ENCODE results near the gene SHMT1.
A peak's percentile ranks its signal among the peaks of the same experiment; 100 is the strongest.
"Not testable (repeated sequence)": the region's sequence is repeated elsewhere in the genome, so short reads cannot be mapped to it uniquely, and the experiment has no call there.

The SHMT1 gene

GRCh38 chr17:18314731-18315561, 48.4 kb downstream of the SHMT1 start, which contains the start of the genes SMCR8 and TOP3A:
TSS of gene SMCR8 (plus strand) at chr17:18315293. CDS start at chr17:18315790, 497 bp downstream.
TSS of gene TOP3A (minus strand) at chr17:18314994. CDS start at chr17:18314778, 216 bp downstream.
- H3K27me3 Mint-ChIP-seq: no peaks in the 10 kb centered on the region
- H3K4me1 Mint-ChIP-seq: peaks cover 55% of the 10 kb centered on the region
- ATAC-seq (ENCODE audit: low read depth) (peak; percentile 86), DNase-seq (ENCODE audit: low spot score in 2 of 2) (peak; percentile 89)
- H3K27ac Mint-ChIP-seq: peak within 1 kb of the TSS; percentile 97
- peaks cover 2% of the 10 kb centered on the region for H3K9me3 Mint-ChIP-seq
- H3K4me3 Mint-ChIP-seq: peak within 1 kb of the TSS; percentile 92
- H3K36me3 Mint-ChIP-seq: peaks cover 10% of the 10 kb centered on the region

GRCh38 chr17:18314059-18314730, 49.2 kb downstream of the SHMT1 start:
- peak; percentile 2 for ATAC-seq (ENCODE audit: low read depth)
- DNase-seq (ENCODE audit: low spot score in 2 of 2): no peak
- Mint-ChIP-seq H3K36me3 (peaks cover 8% of the 10 kb centered on the region), H3K27me3 (no peaks in the 10 kb centered on the region), H3K27ac (peak overlapping the region; percentile 97), H3K9me3 (peaks cover 2% of the 10 kb centered on the region), H3K4me1 (peaks cover 47% of the 10 kb centered on the region), H3K4me3 (peak overlapping the region; percentile 92)

GRCh38 chr17:18309202-18309601, 54.1 kb downstream of the SHMT1 start:
- H3K4me1 Mint-ChIP-seq: peaks cover 18% of the 10 kb centered on the region
- H3K4me3 Mint-ChIP-seq: no peak overlapping the region
- no peak for ATAC-seq (ENCODE audit: low read depth)
- no peaks in the 10 kb centered on the region for H3K27me3 Mint-ChIP-seq
- H3K27ac Mint-ChIP-seq: no peak overlapping the region
- peaks cover 6% of the 10 kb centered on the region for H3K36me3 Mint-ChIP-seq
- no peak for DNase-seq (ENCODE audit: low spot score in 2 of 2)
- no peaks in the 10 kb centered on the region for H3K9me3 Mint-ChIP-seq

- H3K4me3 Mint-ChIP-seq; H3K9me3 Mint-ChIP-seq; DNase-seq (ENCODE audit: low spot score in 2 of 2); H3K27me3 Mint-ChIP-seq; H3K4me1 Mint-ChIP-seq; ATAC-seq (ENCODE audit: low read depth): not testable (repeated sequence)
- Mint-ChIP-seq H3K36me3 (peaks cover 29% of the 10 kb centered on the region), H3K27ac (peak overlapping the region; percentile 35)
Observed at GRCh38 chr17:18303206-18303605, 60.1 kb downstream of the SHMT1 start.

GRCh38 chr17:18300725-18301480, 62.4 kb downstream of the SHMT1 start:
- Mint-ChIP-seq H3K4me3 (no peak overlapping the region), H3K27me3 (no peaks in the 10 kb centered on the region), H3K36me3 (peaks cover 27% of the 10 kb centered on the region), H3K4me1 (no peaks in the 10 kb centered on the region), H3K9me3 (no peaks in the 10 kb centered on the region), H3K27ac (no peak overlapping the region)
- DNase-seq (ENCODE audit: low spot score in 2 of 2) (no peak), ATAC-seq (ENCODE audit: low read depth) (no peak)

- not testable (repeated sequence) for H3K9me3 Mint-ChIP-seq; H3K27ac Mint-ChIP-seq; H3K4me1 Mint-ChIP-seq; H3K4me3 Mint-ChIP-seq; H3K27me3 Mint-ChIP-seq; ATAC-seq (ENCODE audit: low read depth); DNase-seq (ENCODE audit: low spot score in 2 of 2)
- peaks cover 21% of the 10 kb centered on the region for H3K36me3 Mint-ChIP-seq
Observed at GRCh38 chr17:18298061-18298460, 65.3 kb downstream of the SHMT1 start.

- Mint-ChIP-seq H3K9me3 (no peaks in the 10 kb centered on the region), H3K27ac (no peak overlapping the region), H3K36me3 (peaks cover 19% of the 10 kb centered on the region), H3K4me3 (no peak overlapping the region), H3K27me3 (no peaks in the 10 kb centered on the region), H3K4me1 (no peaks in the 10 kb centered on the region)
- ATAC-seq (ENCODE audit: low read depth): no peak
- DNase-seq (ENCODE audit: low spot score in 2 of 2): no peak
Observed at GRCh38 chr17:18291718-18292540, 71.4 kb downstream of the SHMT1 start.

- H3K36me3 Mint-ChIP-seq: peaks cover 30% of the 10 kb centered on the region
Observed at GRCh38 chr17:18285296-18285695, 78.1 kb downstream of the SHMT1 start.

GRCh38 chr17:18281788-18282187, 81.6 kb downstream of the SHMT1 start:
- no peaks in the 10 kb centered on the region for H3K27me3 Mint-ChIP-seq
- no peak overlapping the region for H3K27ac Mint-ChIP-seq
- DNase-seq (ENCODE audit: low spot score in 2 of 2): no peak
- H3K36me3 Mint-ChIP-seq: peaks cover 22% of the 10 kb centered on the region
- ATAC-seq (ENCODE audit: low read depth): no peak
- H3K9me3 Mint-ChIP-seq: no peaks in the 10 kb centered on the region
- no peaks in the 10 kb centered on the region for H3K4me1 Mint-ChIP-seq
- no peak overlapping the region for H3K4me3 Mint-ChIP-seq

More at GRCh38 chr17:18285296-18285695, 78.1 kb downstream of the SHMT1 start:
- H3K27ac Mint-ChIP-seq: no peak overlapping the region
- DNase-seq (ENCODE audit: low spot score in 2 of 2) (no peak), ATAC-seq (ENCODE audit: low read depth) (no peak)
- H3K4me3 Mint-ChIP-seq: no peak overlapping the region
- no peaks in the 10 kb centered on the region for H3K9me3 Mint-ChIP-seq
- no peaks in the 10 kb centered on the region for H3K4me1 Mint-ChIP-seq
- H3K27me3 Mint-ChIP-seq: no peaks in the 10 kb centered on the region

GRCh38 chr17:18280766-18281371, 82.5 kb downstream of the SHMT1 start:
- Mint-ChIP-seq H3K9me3 (no peaks in the 10 kb centered on the region), H3K4me1 (no peaks in the 10 kb centered on the region), H3K27ac (no peak overlapping the region), H3K36me3 (peaks cover 24% of the 10 kb centered on the region), H3K27me3 (no peaks in the 10 kb centered on the region), H3K4me3 (no peak overlapping the region)
- ATAC-seq (ENCODE audit: low read depth): no peak
- no peak for DNase-seq (ENCODE audit: low spot score in 2 of 2)

GRCh38 chr17:18280249-18280648, 83.1 kb downstream of the SHMT1 start:
- Mint-ChIP-seq H3K27ac (no peak overlapping the region), H3K27me3 (no peaks in the 10 kb centered on the region), H3K4me3 (no peak overlapping the region), H3K9me3 (no peaks in the 10 kb centered on the region), H3K36me3 (peaks cover 19% of the 10 kb centered on the region), H3K4me1 (no peaks in the 10 kb centered on the region)
- ATAC-seq (ENCODE audit: low read depth) (no peak), DNase-seq (ENCODE audit: low spot score in 2 of 2) (no peak)

- Mint-ChIP-seq H3K27ac (no peak overlapping the region), H3K4me3 (no peak overlapping the region), H3K36me3 (peaks cover 16% of the 10 kb centered on the region), H3K9me3 (no peaks in the 10 kb centered on the region), H3K27me3 (no peaks in the 10 kb centered on the region), H3K4me1 (no peaks in the 10 kb centered on the region)
- no peak for ATAC-seq (ENCODE audit: low read depth)
- DNase-seq (ENCODE audit: low spot score in 2 of 2): no peak
Observed at GRCh38 chr17:18278867-18279266, 84.5 kb downstream of the SHMT1 start.

All from memory B cell (primary cell).